Breast epithelium (tissue), 3 donors: ENCODE results near the gene ARHGAP31.

ENCODE experiments used
- CTCF ChIP-seq, 3 donors: fragments of 450-650 bp; IDR thresholded peaks; one replicate each; pipeline ENCODE4 v1.5.1; 2016 to 2017; ENCODE audit warnings: antibody characterized with exemption in 3 of 3, mild to moderate bottlenecking in 3 of 3, moderate library complexity in 3 of 3
- POLR2A ChIP-seq: fragments of 450-650 bp; IDR thresholded peaks from one replicate; pipeline ENCODE4 v1.6.1; 2016; ENCODE audit warnings: antibody characterized with exemption, mild to moderate bottlenecking, moderate library complexity
- POLR2AphosphoS5 ChIP-seq, 3 donors: sonication (generic); formaldehyde crosslinking; IDR thresholded peaks; one replicate each; pipeline ENCODE4 v1.6.1; 2017; ENCODE audit warnings: antibody characterized with exemption in 3 of 3

- TF ChIP-seq CTCF (IDR thresholded peaks at IDR 0.05) = no peak
- no peak for TF ChIP-seq POLR2A
- no peak for TF ChIP-seq POLR2AphosphoS5 (IDR thresholded peaks at IDR 0.05)
These were observed 55.9 kb downstream of the ARHGAP31 start for GRCh38 chr3:119350114-119350513.
